Measurements from ENCODE around the gene CSRNP3.

Gene CSRNP3

GRCh38 chr2:165469417-165469816 is at the start of gene CSRNP3:
Gene CSRNP3 (plus strand): TSS chr2:165469698. CDS start chr2:165595066, 125,368 bp downstream.
- peak; percentile 71 for DNase-seq

- DNase-seq, result no peak
Observed at GRCh38 chr2:165420231-165420630, 49.3 kb upstream of the CSRNP3 start.

GRCh38 chr2:165423081-165423480 is 46.4 kb upstream of the CSRNP3 start:
- no peak for DNase-seq

GRCh38 chr2:165425556-165425955 is 43.9 kb upstream of the CSRNP3 start:
- no peak for DNase-seq

GRCh38 chr2:165427686-165428085 is 41.8 kb upstream of the CSRNP3 start:
- no peak for DNase-seq

GRCh38 chr2:165428926-165429325 is 40.6 kb upstream of the CSRNP3 start:
- DNase-seq, result no peak

- no peak for DNase-seq
Observed at GRCh38 chr2:165431014-165431413, 38.5 kb upstream of the CSRNP3 start.

- no peak for DNase-seq
Observed at GRCh38 chr2:165432234-165432966, 37.1 kb upstream of the CSRNP3 start.

- DNase-seq, result no peak
Observed at GRCh38 chr2:165434865-165435496, 34.5 kb upstream of the CSRNP3 start.

- no peak for DNase-seq
Observed at GRCh38 chr2:165435611-165436010, 33.9 kb upstream of the CSRNP3 start.

GRCh38 chr2:165436559-165436958 is 32.9 kb upstream of the CSRNP3 start:
- no peak for DNase-seq

- no peak for DNase-seq
Observed at GRCh38 chr2:165440367-165440766, 29.1 kb upstream of the CSRNP3 start.

- DNase-seq, result no peak
Observed at GRCh38 chr2:165443511-165443910, 26.0 kb upstream of the CSRNP3 start.

- DNase-seq, result no peak
Observed at GRCh38 chr2:165448406-165448805, 21.1 kb upstream of the CSRNP3 start.

- no peak for DNase-seq
Observed at GRCh38 chr2:165450156-165450555, 19.3 kb upstream of the CSRNP3 start.

- DNase-seq, result no peak
Observed at GRCh38 chr2:165452327-165452726, 17.2 kb upstream of the CSRNP3 start.

GRCh38 chr2:165453561-165454094 is 15.9 kb upstream of the CSRNP3 start:
- no peak for DNase-seq

GRCh38 chr2:165454905-165455304 is 14.6 kb upstream of the CSRNP3 start:
- no peak for DNase-seq

- DNase-seq, result no peak
Observed at GRCh38 chr2:165456027-165456426, 13.5 kb upstream of the CSRNP3 start.

- DNase-seq, result no peak
Observed at GRCh38 chr2:165462443-165462842, 7.1 kb upstream of the CSRNP3 start.

GRCh38 chr2:165466386-165466785 is 3.1 kb upstream of the CSRNP3 start:
- no peak for DNase-seq

GRCh38 chr2:165467921-165468320 is 1.6 kb upstream of the CSRNP3 start:
- no peak for DNase-seq

- DNase-seq, result no peak
Observed at GRCh38 chr2:165470361-165470760, 863 bp downstream of the CSRNP3 start.

GRCh38 chr2:165471349-165471950 is 2.0 kb downstream of the CSRNP3 start:
- no peak for DNase-seq

Measured in right forelimb (tissue), 1 donor.